PFSK-1 (cell line): Measurements from ENCODE around the gene POR.

Experiments
- FOXP2 ChIP-seq: optimal IDR thresholded peaks from 2 replicates; pipeline ENCODE3; 2011; ENCODE audit warnings: borderline replicate concordance, control low read depth, inconsistent platforms; ENCODE audit not compliant: insufficient read depth; ENCODE audit errors: extremely low read length, extremely low read depth
- POLR2AphosphoS5 ChIP-seq: IDR thresholded peaks from 2 replicates; pipeline ENCODE4 v1.6.1; 2012; ENCODE audit warnings: low read depth, mild to moderate bottlenecking, control low read depth, low read length, moderate library complexity
- REST ChIP-seq, 2 experiments: IDR thresholded peaks; 2 replicates each; pipeline versions ENCODE4 v1.6.1 to v1.8.0; 2011 to 2012; ENCODE audit warnings: low read depth in 2 of 2, low read length in 2 of 2, control low read depth in 1 of 2, inconsistent platforms in 1 of 2, mild to moderate bottlenecking in 1 of 2, moderate library complexity in 1 of 2; ENCODE audit not compliant: insufficient read depth in 1 of 2
- SIN3A ChIP-seq: IDR thresholded peaks from 2 replicates; pipeline ENCODE4 v1.6.1; 2012; ENCODE audit warnings: mild to moderate bottlenecking, low read length, moderate library complexity, borderline replicate concordance; ENCODE audit not compliant: insufficient read depth
- TAF1 ChIP-seq: IDR thresholded peaks from 2 replicates; pipeline ENCODE4 v1.6.1; 2012; ENCODE audit warnings: low read length, control low read depth, borderline replicate concordance; ENCODE audit not compliant: insufficient read depth

The POR gene

GRCh38 chr7:75953931-75954330 is 39.0 kb downstream of the POR start:
- TF ChIP-seq FOXP2 (no peak), TAF1 (no peak), REST (IDR thresholded peaks at IDR 0.05; ENCODE audit: insufficient read depth in 1 of 2, low read depth in 2 of 2, low read length in 2 of 2) (no peak)

DNA sequence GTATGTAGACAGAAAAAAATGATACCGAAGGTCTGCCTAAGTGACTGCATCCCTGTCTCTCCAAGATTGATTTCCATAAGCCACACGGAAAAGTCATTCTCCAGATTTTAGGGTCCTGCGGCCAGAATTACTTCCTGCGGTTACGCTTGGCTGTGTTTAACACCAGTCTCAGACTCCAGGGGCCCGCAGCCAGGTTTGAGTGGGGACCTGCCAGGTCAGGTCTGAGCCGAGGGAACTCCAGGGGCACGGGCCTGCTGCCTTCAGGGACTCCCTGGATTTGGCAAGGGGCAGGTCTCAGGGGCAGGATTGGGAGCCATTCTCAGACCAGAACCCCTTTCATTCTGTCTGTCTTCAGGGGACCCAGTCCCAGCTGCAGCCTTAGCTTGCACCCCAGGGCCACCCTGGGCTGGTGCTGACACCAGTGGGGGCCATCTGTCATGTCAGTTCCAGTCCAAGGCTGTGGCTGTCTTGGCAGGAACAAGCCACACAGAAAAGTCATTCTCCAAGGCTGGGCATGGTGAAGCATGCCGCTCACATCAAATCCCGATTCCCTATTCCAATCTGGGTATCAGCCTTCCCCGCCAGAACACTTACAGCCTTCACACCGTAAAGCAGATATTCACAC is 40.5 kb downstream of the POR start:
- no peak for TF ChIP-seq FOXP2
- TF ChIP-seq TAF1: no peak
- TF ChIP-seq POLR2AphosphoS5: no peak
- TF ChIP-seq SIN3A: no peak
- TF ChIP-seq REST (IDR thresholded peaks at IDR 0.05; ENCODE audit: insufficient read depth in 1 of 2, low read depth in 2 of 2, low read length in 2 of 2): no peak

DNA sequence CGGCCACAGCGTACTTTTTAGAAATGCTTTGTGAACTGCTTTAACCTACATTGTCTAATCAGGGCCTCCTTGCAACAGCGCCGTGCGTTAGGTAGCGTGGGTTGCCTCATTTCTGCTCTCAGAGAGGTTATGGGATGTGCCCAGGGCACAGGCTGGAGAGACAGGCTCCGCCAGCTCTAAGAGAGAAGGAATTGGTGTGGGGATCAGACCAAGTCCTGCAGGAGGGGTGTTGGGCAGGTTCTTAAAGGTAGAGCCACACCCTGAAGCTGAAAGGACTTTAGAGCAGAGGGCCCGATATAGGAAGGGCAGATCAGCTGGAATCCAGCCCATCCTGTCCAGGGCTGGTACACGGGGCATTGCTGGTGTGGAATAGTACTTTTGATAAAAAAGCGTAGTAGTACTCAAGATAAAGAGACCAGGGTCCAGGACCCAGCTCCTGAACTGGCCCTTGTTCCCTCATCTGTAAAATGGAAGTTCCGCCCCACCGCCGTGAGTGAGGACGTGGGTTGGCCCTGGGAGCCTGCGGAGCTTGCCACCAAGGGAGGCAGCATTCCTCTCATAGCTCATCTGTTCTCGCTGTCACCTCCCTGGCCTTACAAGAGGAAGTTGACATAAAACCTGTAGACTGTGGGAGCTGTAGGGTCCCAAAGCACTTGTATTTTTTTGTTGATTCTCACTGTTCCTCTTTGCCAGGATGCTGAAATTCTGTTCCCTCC is 42.2 kb downstream of the POR start:
- no peak for TF ChIP-seq FOXP2
- TF ChIP-seq REST (IDR thresholded peaks at IDR 0.05; ENCODE audit: insufficient read depth in 1 of 2, low read depth in 2 of 2, low read length in 2 of 2): no peak
- TF ChIP-seq TAF1: no peak
- TF ChIP-seq POLR2AphosphoS5: no peak
- no peak for TF ChIP-seq SIN3A

GRCh38 chr7:75958802-75959543 is 44.0 kb downstream of the POR start:
- TF ChIP-seq FOXP2: no peak
- no peak for TF ChIP-seq POLR2AphosphoS5
- TF ChIP-seq SIN3A: no peak
- TF ChIP-seq REST (IDR thresholded peaks at IDR 0.05; ENCODE audit: insufficient read depth in 1 of 2, low read depth in 2 of 2, low read length in 2 of 2): no peak
- no peak for TF ChIP-seq TAF1
